HepG2 (cell line): Measurements from ENCODE around the gene SEC14L1. TPM values are rescaled to one million over a fixed set of nuclear protein-coding genes. Genes with fewer than 3 reads are reported as not detected.
A peak's percentile ranks its signal among the peaks of the same experiment; 100 is the strongest.

Experiments used
- ATAC-seq: fragments of 200-7000 bp; cut with Tn5 transposase; 3 replicates; pipeline ENCODE4 v1.9.1; 2020; ENCODE audit warnings: mild to moderate bottlenecking, moderate library complexity
- BruUV-seq: library from RNA; stranded (reverse); fragments of 400-500 nt; replicated peaks from 2 replicates; lab custom pipeline; 2021; lab: Mats Ljungman, UMichigan
- CTCF ChIA-PET: fragments of 300-600 bp; formaldehyde crosslinking; extraction: SDS; loops from one replicate; lab custom pipeline; 2021; ENCODE audit warnings: low total read pairs, inconsistent platforms, low intra/inter-chr PET ratio; lab: Yijun Ruan, JAX
- POLR2A ChIA-PET: fragments of 350-600 bp; sonication (Branson Sonifier 250); formaldehyde crosslinking; loops from one replicate; lab custom pipeline; 2020; ENCODE audit warnings: antibody characterized with exemption, inconsistent platforms; lab: Yijun Ruan, JAX
- DNase-seq: peaks from one replicate; pipeline ENCODE4 v3.0.0-alpha.2; 2015; ENCODE audit warnings: low spot score
- FAIRE-seq: peaks from 3 replicates; lab custom pipeline; 2011; peaks lifted over from hg19 to GRCh38; lab: Jason Lieb, UNC
- H2AFZ ChIP-seq: one replicate; pipeline ENCODE4 v1.6.1; 2011; ENCODE audit warnings: low read length, inconsistent platforms
- H3K27ac ChIP-seq: fragments of 300-600 bp; 3 replicates; pipeline ENCODE4 v1.8.0; 2011; ENCODE audit warnings: mixed run types, mild to moderate bottlenecking, mixed read lengths, low read length, inconsistent platforms; ENCODE audit not compliant: insufficient read depth; ENCODE audit errors: extremely low read length
- H3K27me3 ChIP-seq, 2 experiments: fragments of 200-600 bp in 1 of 2; 2 replicates in 1 of 2; 3 replicates in 1 of 2; pipeline versions ENCODE4 v1.6.0 to v1.8.0; 2011; ENCODE audit warnings: low read length in 2 of 2, mild to moderate bottlenecking in 2 of 2, moderate library complexity in 2 of 2, inconsistent platforms in 1 of 2; ENCODE audit not compliant: insufficient read depth in 2 of 2, control insufficient read depth in 1 of 2
- H3K36me3 ChIP-seq, 2 experiments: fragments of 200-600 bp in 1 of 2; replicated peaks in 1 of 2; 2 replicates in 1 of 2; 3 replicates in 1 of 2; pipeline versions ENCODE4 v1.5.1 to v1.8.0; 2011; ENCODE audit warnings: low read length in 2 of 2, inconsistent platforms in 1 of 2; ENCODE audit not compliant: insufficient read depth in 2 of 2, control insufficient read depth in 1 of 2
- H3K4me1 ChIP-seq: 2 replicates; pipeline ENCODE4 v1.5.1; 2012; ENCODE audit warnings: low read length, inconsistent platforms; ENCODE audit not compliant: insufficient read depth
- H3K4me2 ChIP-seq: 2 replicates; pipeline ENCODE4 v1.6.0; 2011; ENCODE audit warnings: low read depth, low read length, inconsistent platforms
- H3K4me3 ChIP-seq, 3 experiments: fragments of 200-600 bp in 1 of 3; sonication (generic), shearing (Covaris generic) in 1 of 3; replicated peaks in 1 of 3; 2 replicates each; pipeline ENCODE4 v1.5.1; 2011 to 2016; ENCODE audit warnings: low read length in 3 of 3, inconsistent platforms in 2 of 3, low read depth in 2 of 3, mild to moderate bottlenecking in 2 of 3, control low read depth in 1 of 3, mixed read lengths in 1 of 3; ENCODE audit not compliant: insufficient read depth in 1 of 3
- H3K79me2 ChIP-seq: one replicate; pipeline ENCODE4 v1.6.1; 2011; ENCODE audit warnings: low read length, inconsistent platforms; ENCODE audit not compliant: insufficient read depth
- H3K9ac ChIP-seq: 2 replicates; pipeline ENCODE4 v1.6.0; 2011; ENCODE audit warnings: mild to moderate bottlenecking, low read depth, low read length, inconsistent platforms; ENCODE audit not compliant: insufficient read depth
- H3K9me3 ChIP-seq: 2 replicates; pipeline ENCODE4 v1.5.1; 2012; ENCODE audit warnings: mild to moderate bottlenecking, low read length
- H4K20me1 ChIP-seq: 2 replicates; pipeline ENCODE4 v1.6.0; 2011; ENCODE audit warnings: inconsistent platforms, mild to moderate bottlenecking, low read length, moderate library complexity; ENCODE audit not compliant: insufficient read depth
- CREM ChIP-seq, 2 experiments: sonication (generic) in 1 of 2; formaldehyde crosslinking in 1 of 2; IDR thresholded peaks; 2 replicates each; pipeline versions ENCODE4 v1.4.0 to v1.6.1; 2016 to 2020; ENCODE audit warnings: antibody characterized with exemption in 1 of 2, mild to moderate bottlenecking in 1 of 2, missing genetic modification reagents in 1 of 2
- CSRNP1 ChIP-seq: sonication (generic); formaldehyde crosslinking; IDR thresholded peaks from 2 replicates; pipeline ENCODE4 v1.8.1; 2023; ENCODE audit warnings: mild to moderate bottlenecking, missing genetic modification reagents
- GATAD2A ChIP-seq: IDR thresholded peaks from 2 replicates; pipeline ENCODE4 v1.6.1; 2016
- KAT8 ChIP-seq: IDR thresholded peaks from 2 replicates; pipeline ENCODE4 v1.6.1; 2016; ENCODE audit warnings: missing genetic modification reagents, missing compliant biosample characterization
- MXI1 ChIP-seq: IDR thresholded peaks from 3 replicates; pipeline ENCODE4 v1.6.1; 2012; ENCODE audit warnings: low read depth, low read length, inconsistent platforms, borderline replicate concordance
- NR2F2 ChIP-seq: IDR thresholded peaks from 2 replicates; pipeline ENCODE4 v1.6.1; 2012; ENCODE audit warnings: low read depth, inconsistent platforms, borderline replicate concordance
- NR2F6 ChIP-seq, 2 experiments: IDR thresholded peaks; 2 replicates each; pipeline ENCODE4 v1.6.1; 2016; ENCODE audit warnings: antibody characterized with exemption in 1 of 2, mild to moderate bottlenecking in 1 of 2
- RFXANK ChIP-seq: IDR thresholded peaks from 2 replicates; pipeline ENCODE4 v1.6.1; 2016
- SAP130 ChIP-seq: IDR thresholded peaks from 2 replicates; pipeline ENCODE4 v1.6.1; 2016; ENCODE audit warnings: low read depth
- SMAD3 ChIP-seq: sonication (generic); formaldehyde crosslinking; IDR thresholded peaks from 2 replicates; pipeline ENCODE4 v1.4.0; 2020; ENCODE audit warnings: missing genetic modification reagents
- U2AF1 ChIP-seq: fragments of 200-400 bp; formaldehyde crosslinking; optimal IDR thresholded peaks from 2 replicates; pipeline ENCODE3; 2017; ENCODE audit warnings: mild to moderate bottlenecking, low read depth, low read length
- ZFX ChIP-seq: sonication (generic); formaldehyde crosslinking; IDR thresholded peaks from 2 replicates; pipeline ENCODE4 v1.4.0; 2020; ENCODE audit warnings: mild to moderate bottlenecking, low read depth, missing genetic modification reagents, moderate library complexity
- ZNF20 ChIP-seq: sonication (generic); formaldehyde crosslinking; IDR thresholded peaks from 2 replicates; pipeline ENCODE4 v1.4.0; 2020; ENCODE audit warnings: mild to moderate bottlenecking, moderate library complexity, missing genetic modification reagents
- ZNF3 ChIP-seq: IDR thresholded peaks from 2 replicates; pipeline ENCODE4 v1.7.0; 2017; ENCODE audit warnings: inconsistent platforms
- ZNF605 ChIP-seq: sonication (generic); formaldehyde crosslinking; IDR thresholded peaks from 2 replicates; pipeline ENCODE4 v1.8.0; 2022; ENCODE audit warnings: mild to moderate bottlenecking, missing genetic modification reagents
- ZNF891 ChIP-seq: sonication (generic); formaldehyde crosslinking; IDR thresholded peaks from 2 replicates; pipeline ENCODE4 v1.5.0; 2020; ENCODE audit warnings: mild to moderate bottlenecking, missing genetic modification reagents
- WGBS: methylation state at CpG from one replicate; pipeline ENCODE4 v1.1.6; 2017; ENCODE audit warnings: low lambda C conversion rate; 5-methylcytosine and 5-hydroxymethylcytosine counted together
- in situ Hi-C: cut with HindIII; loops from 2 replicates; pipeline ENCODE4 v1.10.0; 2017; ENCODE audit warnings: low pct_unique_long_range_greater_than_20kb; ENCODE audit not compliant: extremely low pct_ligation_motif_present
- intact Hi-C: fragments of 100-400 bp; cut with micrococcal nuclease; formaldehyde crosslinking; loops from one replicate; pipeline ENCODE4 v1.10.0; 2022; ENCODE audit not compliant: unreplicated experiment
- polyA plus RNA-seq, 8 experiments: library from polyadenylated mRNA; depleted of rRNA in 3 of 8; stranded (reverse) in 7 of 8; unstranded in 1 of 8; fragments of >200 nt; fragmentation: Illumina TruSeq in 4 of 8; extraction: Trizol in 4 of 8; gene quantifications; 2 replicates each; pipeline versions ENCODE4 v1.2.1 to v1.2.3, GENCODE V29; 2011 to 2016; ENCODE audit warnings: low read depth in 4 of 8, missing spikeins in 1 of 8, mixed read lengths in 1 of 8; ENCODE audit not compliant: insufficient read depth in 1 of 8
- total RNA-seq, 5 experiments: library from RNA; depleted of rRNA; stranded (reverse); fragments of >200 nt; fragmentation: Illumina TruSeq; extraction: Trizol; gene quantifications; 2 replicates each; pipeline ENCODE4 v1.2.3, GENCODE V29; 2016; ENCODE audit warnings: low read depth in 1 of 5
- TF ChIP-seq, protein P1 (sequence below): IDR thresholded peaks from 2 replicates; pipeline ENCODE4 v1.6.1; 2016; ENCODE audit warnings: missing compliant biosample characterization, missing genetic modification reagents, borderline replicate concordance
- TF ChIP-seq, protein P2 (sequence below): sonication (generic); formaldehyde crosslinking; IDR thresholded peaks from 2 replicates; pipeline ENCODE4 v1.9.0; 2022; ENCODE audit warnings: low read depth, missing genetic modification reagents
- TF ChIP-seq, protein P3 (sequence below): sonication (generic); formaldehyde crosslinking; IDR thresholded peaks from 2 replicates; pipeline ENCODE4 v1.5.0; 2020; ENCODE audit warnings: missing genetic modification reagents, mild to moderate bottlenecking, borderline replicate concordance

The SEC14L1 gene
- total and polyA plus RNA-seq, 2 of the 13 experiments (the other 11 are each of a cell fraction or from before 2014, with no cell fraction given) = 26.3 to 43.9 TPM

DNA sequence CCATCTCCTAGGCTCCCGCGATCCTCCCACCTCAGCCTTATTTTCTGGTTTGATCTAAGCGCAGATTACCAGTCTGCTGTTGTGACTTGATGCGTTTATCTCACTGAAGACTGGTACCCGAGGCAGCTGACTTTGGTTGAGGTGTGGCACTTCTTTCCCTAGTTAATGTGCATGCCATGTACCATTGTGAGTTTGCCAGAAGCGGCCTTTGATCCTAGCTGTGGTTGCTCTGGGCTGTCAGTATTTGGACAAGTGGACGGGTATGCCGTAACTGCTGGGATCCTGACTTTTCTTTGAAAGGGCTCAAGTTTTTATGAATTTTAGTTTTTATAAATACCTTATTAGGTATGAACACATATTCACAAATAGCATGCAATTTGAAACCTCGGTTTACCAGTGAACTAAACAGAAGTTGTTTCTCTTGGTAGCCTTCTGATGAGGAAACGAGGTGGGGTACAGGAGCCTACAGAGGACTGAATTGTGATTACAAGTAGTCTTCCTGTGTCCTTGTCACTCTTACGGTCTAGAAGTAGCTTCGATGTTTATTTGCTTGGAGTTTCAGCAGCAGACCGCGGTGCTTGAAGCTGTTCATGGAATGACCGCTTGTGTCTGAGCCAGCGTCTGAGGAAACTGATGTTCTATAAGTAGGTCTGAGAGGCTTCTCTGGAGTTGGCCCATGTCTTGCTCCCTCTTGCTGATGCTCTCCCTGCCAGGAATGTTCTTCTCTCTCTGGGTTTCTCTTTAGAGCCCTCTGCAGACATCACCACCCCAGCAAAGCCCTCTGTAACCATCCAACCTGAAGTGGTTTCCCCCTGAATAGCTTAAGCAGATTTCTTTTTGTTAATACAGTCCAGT, 40.0 kb downstream of the SEC14L1 start:
- Histone ChIP-seq H3K27ac (peak overlapping the region; percentile 55), H3K36me3 (no peaks in the 10 kb centered on the region; a peak in 1 of 5 replicates), H3K79me2 (peaks cover 47% of the 10 kb centered on the region), H4K20me1 (0 out of 2 replicates have a peak, but pooled peaks cover 5% of the 10 kb centered on the region), H3K4me2 (peak overlapping the region; percentile 81), H3K27me3 (no peaks in the 10 kb centered on the region), H2AFZ (no peak overlapping the region), H3K9me3 (no peaks in the 10 kb centered on the region), H3K4me1 (peaks cover 76% of the 10 kb centered on the region), H3K9ac (peak overlapping the region; percentile 52; the same call in 1 of the 2 replicates), H3K4me3 (peak overlapping the region in 1 of 3 experiments; percentile 52; a peak in 1 of 6 replicates)
- ChIA-PET POLR2A (interaction anchor here (0.6 to 2.3 kb wide), 6 partner anchors 27 to 194 kb away, joined by 3 to 8 read pairs (median 4); partner anchors contain the start of gene SEC14L1), CTCF (no interaction called here)
- 27% methylated on average over 16 of the region's 16 CpGs for WGBS
- ATAC-seq = peak; percentile 99
- intact Hi-C loops = loop anchor here (5.0 kb wide), 2 partner anchors 33 to 762 kb away; no protein-coding TSS in a partner anchor
- FAIRE-seq = peak; percentile 98
- no TSS peak for BruUV-seq
- peak; percentile 87 for DNase-seq
- in situ Hi-C loops = no loop called here
- TF ChIP-seq GATAD2A (CRISPR knock-in tag) = peak; percentile 62
- peak; percentile 17; the same call in 1 of the 3 replicates for TF ChIP-seq MXI1
- peak; percentile 51; the same call in 1 of the 2 replicates for TF ChIP-seq ZNF605 (CRISPR knock-in tag)
- TF ChIP-seq, protein P1, sequence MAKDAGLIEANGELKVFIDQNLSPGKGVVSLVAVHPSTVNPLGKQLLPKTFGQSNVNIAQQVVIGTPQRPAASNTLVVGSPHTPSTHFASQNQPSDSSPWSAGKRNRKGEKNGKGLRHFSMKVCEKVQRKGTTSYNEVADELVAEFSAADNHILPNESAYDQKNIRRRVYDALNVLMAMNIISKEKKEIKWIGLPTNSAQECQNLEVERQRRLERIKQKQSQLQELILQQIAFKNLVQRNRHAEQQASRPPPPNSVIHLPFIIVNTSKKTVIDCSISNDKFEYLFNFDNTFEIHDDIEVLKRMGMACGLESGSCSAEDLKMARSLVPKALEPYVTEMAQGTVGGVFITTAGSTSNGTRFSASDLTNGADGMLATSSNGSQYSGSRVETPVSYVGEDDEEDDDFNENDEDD (CRISPR knock-in tag) = no peak
- peak; percentile 39; the same call in 1 of the 2 replicates for TF ChIP-seq ZFX
- peak; percentile 25; the same call in 1 of the 2 replicates for TF ChIP-seq KAT8 (CRISPR knock-in tag)
- no peak for TF ChIP-seq CSRNP1 (CRISPR knock-in tag)
- TF ChIP-seq NR2F6 (IDR thresholded peaks at IDR 0.05) = peak; percentile 30; the same call in 1 of the 2 replicates
- peak; percentile 64; the same call in 1 of the 2 replicates for TF ChIP-seq NR2F6 (CRISPR knock-in tag; IDR thresholded peaks at IDR 0.05)
- 0 out of 2 replicates have a peak, but pooled peaks have one; percentile 15 for TF ChIP-seq RFXANK (CRISPR knock-in tag)
- TF ChIP-seq CREM (IDR thresholded peaks at IDR 0.05) = no peak
- TF ChIP-seq CREM (CRISPR knock-in tag; IDR thresholded peaks at IDR 0.05) = no peak
- TF ChIP-seq ZNF3 (CRISPR knock-in tag) = no peak
- no peak for TF ChIP-seq U2AF1
- TF ChIP-seq, protein P2, sequence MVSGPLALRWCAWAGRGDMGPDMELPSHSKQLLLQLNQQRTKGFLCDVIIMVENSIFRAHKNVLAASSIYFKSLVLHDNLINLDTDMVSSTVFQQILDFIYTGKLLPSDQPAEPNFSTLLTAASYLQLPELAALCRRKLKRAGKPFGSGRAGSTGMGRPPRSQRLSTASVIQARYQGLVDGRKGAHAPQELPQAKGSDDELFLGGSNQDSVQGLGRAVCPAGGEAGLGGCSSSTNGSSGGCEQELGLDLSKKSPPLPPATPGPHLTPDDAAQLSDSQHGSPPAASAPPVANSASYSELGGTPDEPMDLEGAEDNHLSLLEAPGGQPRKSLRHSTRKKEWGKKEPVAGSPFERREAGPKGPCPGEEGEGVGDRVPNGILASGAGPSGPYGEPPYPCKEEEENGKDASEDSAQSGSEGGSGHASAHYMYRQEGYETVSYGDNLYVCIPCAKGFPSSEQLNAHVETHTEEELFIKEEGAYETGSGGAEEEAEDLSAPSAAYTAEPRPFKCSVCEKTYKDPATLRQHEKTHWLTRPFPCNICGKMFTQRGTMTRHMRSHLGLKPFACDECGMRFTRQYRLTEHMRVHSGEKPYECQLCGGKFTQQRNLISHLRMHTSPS (CRISPR knock-in tag) = peak; percentile 75
- TF ChIP-seq, protein P3, sequence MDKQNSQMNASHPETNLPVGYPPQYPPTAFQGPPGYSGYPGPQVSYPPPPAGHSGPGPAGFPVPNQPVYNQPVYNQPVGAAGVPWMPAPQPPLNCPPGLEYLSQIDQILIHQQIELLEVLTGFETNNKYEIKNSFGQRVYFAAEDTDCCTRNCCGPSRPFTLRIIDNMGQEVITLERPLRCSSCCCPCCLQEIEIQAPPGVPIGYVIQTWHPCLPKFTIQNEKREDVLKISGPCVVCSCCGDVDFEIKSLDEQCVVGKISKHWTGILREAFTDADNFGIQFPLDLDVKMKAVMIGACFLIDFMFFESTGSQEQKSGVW = no peak
- no peak for TF ChIP-seq NR2F2
- TF ChIP-seq SMAD3 (CRISPR knock-in tag) = no peak; the same call in 1 of the 2 replicates
- TF ChIP-seq SAP130 (CRISPR knock-in tag) = peak; percentile 76
- no peak for TF ChIP-seq ZNF891
- no peak for TF ChIP-seq ZNF20
